Activated T-cell treated with anti-CD3 and anti-CD28 coated beads for 24 hours (primary cell): Measurements from ENCODE around the gene ZNF362.
"Not testable (repeated sequence)": the region's sequence is repeated elsewhere in the genome, so short reads cannot be mapped to it uniquely, and the experiment has no call there.

ENCODE experiments used
- DNase-seq: peaks from one replicate; pipeline ENCODE4 v3.0.0-alpha.2; 2020; ENCODE audit warnings: low read depth

Gene ZNF362

DNA sequence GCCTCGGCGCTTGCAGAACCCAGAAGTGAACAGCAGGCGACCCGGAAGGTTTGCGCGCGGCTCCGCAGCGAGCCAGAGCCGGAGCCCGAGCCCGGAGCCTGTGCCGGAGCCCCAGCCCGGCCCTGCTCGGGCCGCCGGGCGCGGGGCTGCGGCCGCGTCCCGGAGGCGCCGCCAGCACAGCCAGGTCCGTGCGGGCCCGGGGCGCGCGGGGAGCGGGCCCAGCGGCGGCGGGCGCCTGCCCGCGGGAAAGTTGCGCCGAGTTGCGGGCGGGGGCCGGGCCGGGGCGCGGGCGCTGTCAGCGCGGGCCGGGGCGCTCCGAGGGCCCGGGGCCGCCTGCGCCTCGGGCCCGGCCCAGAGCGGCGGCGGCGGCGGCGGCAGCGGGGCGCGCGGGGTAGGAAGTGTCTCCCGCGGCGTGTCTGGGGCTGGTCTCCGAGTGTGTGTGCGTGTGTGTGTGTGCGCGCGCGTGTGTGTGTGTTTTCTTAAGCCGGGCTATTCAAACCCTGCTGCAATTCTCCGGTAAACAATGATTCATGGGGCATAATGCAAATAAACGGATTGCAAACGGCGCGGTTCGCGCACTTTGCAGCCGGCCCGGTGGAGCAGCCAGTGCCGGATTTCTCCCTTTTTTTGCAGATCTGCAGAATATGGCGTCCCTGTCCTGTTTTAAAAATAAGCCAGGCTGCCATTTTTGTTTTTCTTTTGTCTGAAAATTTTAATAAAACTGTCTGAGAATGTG lies at the start of gene ZNF362:
Gene ZNF362, plus strand, starts transcription at position 22 of the 736 bp plus-strand sequence. CDS start 14,083 bp downstream, outside the sequence.
- peak; percentile 57 for DNase-seq

DNA sequence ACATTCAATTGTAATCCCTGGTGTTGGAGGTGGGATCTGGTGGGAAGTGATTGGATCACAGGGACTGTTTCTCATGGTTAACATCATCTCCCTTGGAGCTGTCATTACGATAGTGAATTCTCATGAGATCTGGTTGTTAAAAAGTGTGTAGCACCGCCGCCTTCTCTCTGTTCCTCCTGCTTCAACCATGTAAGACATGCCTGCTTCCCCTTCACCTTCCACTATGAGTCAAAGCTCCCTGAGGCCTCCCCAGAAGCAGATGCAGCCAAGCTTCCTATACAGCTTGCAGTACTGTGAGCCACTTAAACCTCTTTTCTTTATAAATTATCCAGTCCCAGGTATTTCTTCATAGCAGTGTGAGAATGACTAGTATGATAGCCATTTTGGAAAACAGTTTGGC lies 44.3 kb upstream of the ZNF362 start:
- no peak for DNase-seq

- no peak for DNase-seq
These were observed 36.2 kb upstream of the ZNF362 start for GRCh38 chr1:33219886-33220661.

- no peak for DNase-seq
These were observed 35.5 kb upstream of the ZNF362 start for GRCh38 chr1:33220676-33221384.

DNA sequence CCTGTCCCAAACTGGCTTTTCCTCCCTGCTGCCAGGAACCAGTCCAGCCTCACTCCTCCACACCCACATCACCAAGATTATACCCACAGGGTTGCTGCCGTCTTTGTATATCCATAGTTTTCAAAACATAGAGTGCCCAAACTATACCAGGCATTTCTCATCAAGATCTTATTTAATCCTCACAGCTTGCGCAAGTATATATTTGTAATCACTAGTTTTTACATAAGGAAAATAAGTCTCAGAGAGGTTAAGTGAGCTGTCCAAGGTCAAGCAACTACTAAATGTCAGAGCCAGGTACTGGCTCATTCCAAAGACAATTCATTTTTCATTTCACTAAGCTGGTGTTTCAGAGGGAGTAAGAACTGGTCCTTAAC lies 34.9 kb upstream of the ZNF362 start:
- DNase-seq, result no peak

- no peak for DNase-seq
These were observed 33.9 kb upstream of the ZNF362 start for GRCh38 chr1:33222381-33222780.

- DNase-seq, result no peak
These were observed 32.1 kb upstream of the ZNF362 start for GRCh38 chr1:33224166-33224707.

- DNase-seq, result no peak
These were observed 30.7 kb upstream of the ZNF362 start for GRCh38 chr1:33225586-33225985.

DNA sequence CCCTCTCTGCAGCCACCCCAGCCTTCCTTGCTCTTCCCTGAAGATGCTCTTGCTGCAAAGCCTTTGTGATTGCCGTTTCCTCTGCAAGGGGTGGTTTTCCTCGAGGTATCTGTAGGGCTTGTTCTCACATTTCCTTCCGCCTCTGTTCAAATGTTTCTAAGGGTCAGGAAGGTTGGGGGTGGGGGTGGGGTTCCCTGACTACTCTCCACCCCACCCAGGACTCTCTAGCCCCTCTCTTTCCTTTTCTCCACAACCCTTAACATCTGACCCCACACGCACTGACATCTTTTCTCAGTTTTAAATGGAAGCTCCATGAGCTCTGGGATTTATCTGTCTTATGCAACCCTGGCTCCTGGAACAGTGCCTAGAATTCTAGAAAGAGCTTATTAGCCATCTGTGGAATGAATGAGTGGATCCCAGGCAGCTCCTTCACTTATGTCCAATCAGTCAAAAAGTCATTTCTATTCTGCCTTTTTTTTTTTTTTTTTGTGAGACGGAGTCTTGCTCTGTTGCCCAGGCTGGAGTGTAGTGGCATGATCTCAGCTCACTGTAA lies 27.3 kb upstream of the ZNF362 start:
- no peak for DNase-seq

DNA sequence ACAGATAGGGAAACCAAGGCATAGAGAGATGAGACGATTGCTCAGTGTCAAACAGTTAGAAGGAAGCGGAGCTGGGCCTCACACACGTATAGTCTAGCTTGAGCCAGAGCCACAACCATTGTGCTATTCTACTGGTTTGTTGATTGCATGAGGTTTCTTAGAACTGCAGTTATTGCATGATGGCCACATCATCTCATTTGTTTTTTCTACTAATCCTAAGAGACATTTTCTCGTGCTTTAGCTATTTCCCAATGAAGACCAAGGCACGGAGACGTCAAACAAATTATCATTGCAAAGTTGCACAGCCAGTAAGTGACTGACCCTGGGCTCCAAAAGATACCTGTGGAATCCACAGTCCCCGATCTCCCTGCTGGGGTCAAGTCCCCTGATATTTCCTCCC lies 25.1 kb upstream of the ZNF362 start:
- DNase-seq, result no peak

DNA sequence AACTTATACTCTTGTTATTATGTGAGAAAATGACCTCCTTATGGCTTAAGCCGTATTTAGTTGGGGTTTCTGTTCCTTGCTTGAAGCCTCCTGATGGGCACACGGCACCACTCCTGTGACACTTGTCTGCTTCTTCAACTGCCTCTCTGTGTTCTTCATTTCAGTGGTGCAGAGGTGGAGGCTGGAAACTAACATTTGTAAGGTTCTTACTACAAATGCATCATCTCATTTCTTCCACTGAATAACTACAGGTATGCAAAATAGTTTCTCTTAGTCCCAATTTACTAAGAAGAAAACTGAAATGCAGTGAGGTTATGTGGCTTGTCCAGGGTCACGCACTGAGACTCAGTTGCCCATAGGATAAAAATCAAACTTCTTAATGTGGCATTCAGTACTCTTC lies 23.6 kb upstream of the ZNF362 start:
- DNase-seq, result no peak

DNA sequence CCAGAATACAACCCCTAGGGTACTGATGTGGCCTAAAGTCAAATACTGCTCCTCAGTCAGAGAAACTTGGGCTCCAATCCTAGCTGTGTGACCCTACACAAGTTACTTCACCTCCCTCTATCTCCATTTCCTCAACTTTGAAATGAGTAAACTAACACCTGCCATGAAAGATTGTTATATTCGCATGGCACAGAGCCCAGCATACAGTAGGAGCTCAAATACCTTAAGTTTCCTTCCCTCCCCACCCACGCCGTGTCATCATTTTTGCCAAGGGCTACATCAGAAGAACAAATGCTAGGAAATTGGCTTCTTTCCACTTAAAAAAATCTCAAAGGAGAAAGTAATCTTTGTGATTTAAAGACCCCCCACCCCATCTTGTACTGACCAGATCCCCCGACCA lies 22.2 kb upstream of the ZNF362 start:
- no peak for DNase-seq

DNA sequence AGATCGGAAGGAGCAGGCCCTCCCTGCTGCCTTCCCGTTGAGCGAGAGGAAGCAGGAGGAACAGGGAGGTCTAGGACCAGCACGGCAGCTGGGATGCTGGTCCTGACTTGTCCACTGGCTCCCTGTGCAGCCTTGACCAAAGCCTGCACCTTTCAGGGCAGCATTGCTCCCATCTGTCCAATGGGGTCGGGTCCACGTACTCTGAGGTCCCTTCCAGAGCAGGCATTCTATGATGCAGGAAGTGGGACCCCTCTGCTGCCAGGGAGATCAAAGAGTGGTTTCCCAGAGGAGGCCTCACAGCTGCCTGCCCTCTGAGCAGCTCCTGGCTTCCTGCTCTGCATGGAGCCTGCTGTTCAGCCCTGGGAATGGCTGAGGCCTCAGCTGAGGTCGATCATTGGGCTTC lies 21.7 kb upstream of the ZNF362 start:
- no peak for DNase-seq

DNA sequence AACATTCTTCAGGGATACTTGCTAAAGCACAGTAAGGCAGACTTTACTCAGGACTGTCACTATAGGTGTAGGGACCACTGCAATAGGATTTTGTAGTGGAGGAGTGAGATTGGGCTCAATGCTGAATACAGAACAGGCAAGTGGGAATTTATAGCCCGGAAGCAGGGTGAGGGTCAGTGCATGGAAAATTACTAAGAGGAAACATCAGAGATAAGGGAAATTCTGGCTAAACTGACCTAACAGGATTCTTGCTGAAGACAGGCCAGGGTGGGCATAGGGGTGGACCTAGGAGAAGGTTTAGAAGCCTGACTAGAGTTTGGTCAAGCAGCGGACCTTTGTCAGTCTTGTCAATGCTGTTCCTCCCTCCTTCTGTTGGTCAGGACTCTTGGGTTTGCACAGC lies 20.8 kb upstream of the ZNF362 start:
- DNase-seq, result no peak

DNA sequence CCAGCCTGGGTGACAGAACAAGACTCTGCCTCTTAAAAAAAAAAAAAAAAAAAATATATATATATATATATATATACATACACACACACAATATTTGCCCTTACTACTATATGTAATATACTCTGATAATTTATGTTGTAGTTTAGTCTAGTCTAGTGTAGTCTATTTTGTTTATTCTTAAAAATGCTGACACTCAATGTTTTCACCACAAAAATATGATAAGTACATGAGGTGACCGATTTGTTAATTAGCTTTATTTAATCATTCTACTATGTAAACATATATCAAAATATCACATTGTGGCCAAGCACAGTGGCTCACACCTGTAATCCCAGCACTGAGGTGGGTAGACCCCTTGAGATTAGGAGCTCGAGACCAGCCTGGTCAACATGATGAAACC lies 19.8 kb upstream of the ZNF362 start:
- no peak for DNase-seq

GRCh38 chr1:33237579-33237978 lies 18.7 kb upstream of the ZNF362 start:
- DNase-seq, result no peak

GRCh38 chr1:33238194-33238724 lies 18.0 kb upstream of the ZNF362 start:
- not testable (repeated sequence) for DNase-seq

GRCh38 chr1:33239410-33239809 lies 16.9 kb upstream of the ZNF362 start:
- not testable (repeated sequence) for DNase-seq

GRCh38 chr1:33241866-33242265 lies 14.4 kb upstream of the ZNF362 start:
- DNase-seq, result no peak

- DNase-seq, result no peak
These were observed 13.6 kb upstream of the ZNF362 start for GRCh38 chr1:33242652-33243051.

DNA sequence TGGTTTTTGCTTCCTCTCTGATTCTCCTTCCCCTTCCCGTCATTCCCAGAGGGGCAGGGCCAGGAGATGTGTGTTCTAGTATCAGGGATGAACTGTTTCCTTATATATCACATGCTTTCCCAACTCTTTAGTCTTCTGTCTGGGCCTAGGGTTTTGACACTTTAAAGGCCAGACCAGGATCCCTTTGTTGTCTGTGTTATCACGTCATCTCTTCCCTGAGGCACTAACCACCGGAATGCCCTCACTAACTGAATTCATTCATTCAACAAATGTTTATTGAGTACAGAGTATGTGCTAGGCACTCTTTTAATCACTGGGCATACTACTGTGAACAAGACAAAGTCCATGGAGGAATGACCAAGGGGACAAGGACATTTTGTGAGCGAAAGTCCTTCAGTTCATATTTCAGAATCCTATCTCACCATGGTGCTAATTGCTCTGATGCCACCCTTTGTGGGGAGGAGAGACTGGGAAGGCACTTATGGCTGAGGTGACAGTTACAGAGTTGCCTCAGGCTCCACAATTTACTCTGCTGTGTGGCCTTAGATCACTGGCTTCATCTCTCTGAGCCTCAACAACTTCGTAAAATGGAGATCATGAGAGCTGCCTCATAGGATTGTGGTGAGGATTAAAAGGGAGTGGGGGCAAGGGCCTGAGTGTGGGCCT lies 12.0 kb upstream of the ZNF362 start:
- DNase-seq, result no peak

GRCh38 chr1:33244809-33245186 lies 11.5 kb upstream of the ZNF362 start:
- DNase-seq, result no peak
